GM13976 (cell line): ENCODE measurements around the gene FOXO3.

Source experiments
- DNase-seq: peaks from one replicate; pipeline ENCODE4 v3.0.0; 2012; ENCODE audit warnings: low spot score
- CTCF ChIP-seq: IDR thresholded peaks from 2 replicates; pipeline ENCODE4 v1.5.1; 2012; ENCODE audit warnings: borderline replicate concordance, mild to moderate bottlenecking; ENCODE audit not compliant: insufficient read depth; ENCODE audit errors: extremely low read depth, missing control alignments, control extremely low read depth
- in situ Hi-C: fragments of 300-500 bp; cut with MboI; formaldehyde crosslinking; loops from one replicate; pipeline ENCODE4 v1.12.0; 2022; ENCODE audit warnings: low sequenced_read_pairs, mixed read lengths, inconsistent platforms; ENCODE audit not compliant: unreplicated experiment

Gene FOXO3

GRCh38 chr6:108580646-108581045 is 19.9 kb downstream of the FOXO3 start:
- no peak for TF ChIP-seq CTCF
- DNase-seq = no peak
- in situ Hi-C loops = no loop called here

GRCh38 chr6:108581237-108581931 is 20.7 kb downstream of the FOXO3 start:
- no peak for DNase-seq
- in situ Hi-C loops = no loop called here
- TF ChIP-seq CTCF = no peak

GRCh38 chr6:108581932-108582475 is 21.3 kb downstream of the FOXO3 start:
- TF ChIP-seq CTCF = no peak
- no peak for DNase-seq
- in situ Hi-C loops = no loop called here

GRCh38 chr6:108582618-108583017 is 21.9 kb downstream of the FOXO3 start:
- no peak for DNase-seq
- in situ Hi-C loops = no loop called here
- TF ChIP-seq CTCF = no peak

GRCh38 chr6:108584323-108584722 is 23.6 kb downstream of the FOXO3 start:
- in situ Hi-C loops = no loop called here
- DNase-seq = no peak
- no peak for TF ChIP-seq CTCF

GRCh38 chr6:108585359-108585758 is 24.6 kb downstream of the FOXO3 start:
- in situ Hi-C loops = no loop called here
- no peak for TF ChIP-seq CTCF
- DNase-seq = no peak

GRCh38 chr6:108585921-108586536 is 25.3 kb downstream of the FOXO3 start:
- DNase-seq = no peak
- in situ Hi-C loops = no loop called here
- TF ChIP-seq CTCF = no peak
